ENCODE measurements around the gene ATXN7L1. TPM values are rescaled to one million over a fixed set of nuclear protein-coding genes. Genes with fewer than 3 reads are reported as not detected.

Gene ATXN7L1
- total and polyA plus RNA-seq, 2 experiments from 2014 or later: 6.4 to 8.6 TPM

- peak in 1 of 2 donors; percentile 35 for DNase-seq (ENCODE audit: low read depth in 1 of 2, low spot score in 1 of 2)
- H3K4me1 ChIP-seq (ENCODE audit: low read depth): no peaks in the 10 kb centered on the region
- no peaks in the 10 kb centered on the region for H3K9me3 ChIP-seq (ENCODE audit: low read depth)
- H3K27me3 ChIP-seq: no peaks in the 10 kb centered on the region
- H3K36me3 ChIP-seq: no peaks in the 10 kb centered on the region
- no peak overlapping the region for H3K4me3 ChIP-seq
- H3K27ac ChIP-seq: no peak overlapping the region
- no peak for TF ChIP-seq CTCF (IDR thresholded peaks at IDR 0.05; ENCODE audit: low read depth, low read length)
Observed at GRCh38 chr7:105760551-105761447, 115.6 kb downstream of the ATXN7L1 start.

- H3K27ac ChIP-seq: no peak overlapping the region
- TF ChIP-seq CTCF (IDR thresholded peaks at IDR 0.05; ENCODE audit: low read depth, low read length): peak; percentile 57
- DNase-seq (ENCODE audit: low read depth in 1 of 2, low spot score in 1 of 2): peak; percentile 36 to 76
- no peak overlapping the region for H3K4me3 ChIP-seq
- no peaks in the 10 kb centered on the region for H3K9me3 ChIP-seq (ENCODE audit: low read depth)
- H3K27me3 ChIP-seq: no peaks in the 10 kb centered on the region
- no peaks in the 10 kb centered on the region for H3K36me3 ChIP-seq
- no peaks in the 10 kb centered on the region for H3K4me1 ChIP-seq (ENCODE audit: low read depth)
Observed at GRCh38 chr7:105759670-105760550, 116.5 kb downstream of the ATXN7L1 start.

DNA sequence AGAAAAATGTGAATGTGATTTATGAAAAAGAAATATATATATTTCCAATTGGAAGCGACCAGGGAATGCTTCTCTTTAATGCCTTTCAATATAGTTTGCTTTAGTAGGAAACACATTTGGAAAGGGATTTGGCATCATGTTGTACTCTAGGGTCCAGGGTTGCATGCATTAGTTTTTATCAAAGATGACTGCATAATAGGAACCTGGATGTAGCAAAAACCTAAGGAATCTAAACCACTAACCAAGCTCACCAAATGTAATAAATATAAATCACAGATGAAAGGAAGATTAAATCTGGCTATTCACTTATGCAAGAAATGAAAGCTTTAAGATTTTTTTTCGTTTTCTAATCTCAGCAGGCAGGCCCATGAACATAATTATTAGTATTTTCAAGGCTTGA lies 120.0 kb downstream of the ATXN7L1 start:
- no peak overlapping the region for H3K4me3 ChIP-seq
- TF ChIP-seq CTCF (IDR thresholded peaks at IDR 0.05; ENCODE audit: low read depth, low read length): no peak
- H3K27me3 ChIP-seq: no peaks in the 10 kb centered on the region
- H3K9me3 ChIP-seq (ENCODE audit: low read depth): no peaks in the 10 kb centered on the region
- no peak overlapping the region for H3K27ac ChIP-seq
- no peaks in the 10 kb centered on the region for H3K4me1 ChIP-seq (ENCODE audit: low read depth)
- DNase-seq (ENCODE audit: low read depth in 1 of 2, low spot score in 1 of 2): no peak
- no peaks in the 10 kb centered on the region for H3K36me3 ChIP-seq

GRCh38 chr7:105752671-105753275 lies 123.6 kb downstream of the ATXN7L1 start:
- no peak for TF ChIP-seq CTCF (IDR thresholded peaks at IDR 0.05; ENCODE audit: low read depth, low read length)
- Histone ChIP-seq H3K36me3 (no peaks in the 10 kb centered on the region), H3K27ac (no peak overlapping the region), H3K27me3 (no peaks in the 10 kb centered on the region), H3K4me1 (ENCODE audit: low read depth) (peaks cover 4% of the 10 kb centered on the region), H3K4me3 (no peak overlapping the region), H3K9me3 (ENCODE audit: low read depth) (no peaks in the 10 kb centered on the region)
- peak in 1 of 2 donors; percentile 20 for DNase-seq (ENCODE audit: low read depth in 1 of 2, low spot score in 1 of 2)

- H3K9me3 ChIP-seq (ENCODE audit: low read depth): no peaks in the 10 kb centered on the region
- H3K4me3 ChIP-seq: no peak overlapping the region
- no peak for DNase-seq (ENCODE audit: low read depth in 1 of 2, low spot score in 1 of 2)
- no peaks in the 10 kb centered on the region for H3K36me3 ChIP-seq
- H3K4me1 ChIP-seq (ENCODE audit: low read depth): peaks cover 4% of the 10 kb centered on the region
- H3K27ac ChIP-seq: no peak overlapping the region
- H3K27me3 ChIP-seq: no peaks in the 10 kb centered on the region
- TF ChIP-seq CTCF (IDR thresholded peaks at IDR 0.05; ENCODE audit: low read depth, low read length): no peak
Observed at GRCh38 chr7:105751054-105751453, 125.3 kb downstream of the ATXN7L1 start.
